ENCODE data around the gene PRDM16. TPM values are rescaled to one million over a fixed set of nuclear protein-coding genes. Genes with fewer than 3 reads are reported as not detected.

PRDM16 gene
- polyA plus RNA-seq, 1 donor from 2014 or later = 0.21 TPM

- Histone ChIP-seq H3K9me3 (ENCODE audit: low read length) (no peaks in the 10 kb centered on the region), H3F3A (ENCODE audit: insufficient read depth, low read length, poor library complexity, severe bottlenecking) (no peaks in the 10 kb centered on the region), H3K4me3 (ENCODE audit: low read length) (no peak overlapping the region), H2AFZ (ENCODE audit: low read depth, low read length) (no peak overlapping the region), H3K36me3 (ENCODE audit: insufficient read depth, low read length) (no peaks in the 10 kb centered on the region), H3K9me2 (ENCODE audit: insufficient read depth, low read length) (no peaks in the 10 kb centered on the region), H4K20me1 (ENCODE audit: insufficient read depth) (no peaks in the 10 kb centered on the region), H3K27me3 (ENCODE audit: insufficient read depth, low read depth, low read length) (no peaks in the 10 kb centered on the region), H3K9ac (ENCODE audit: low read length) (no peak overlapping the region), H3K27ac (ENCODE audit: low read length) (no peak overlapping the region), H3K4me2 (ENCODE audit: low read length) (no peak overlapping the region), H3K79me2 (replicated peaks; ENCODE audit: insufficient read depth, low read length) (peaks cover 76% of the 10 kb centered on the region)
- TF ChIP-seq CTCF (IDR thresholded peaks at IDR 0.05; ENCODE audit: poor library complexity, severe bottlenecking) (no peak), EP300 (conservative IDR thresholded peaks at IDR 0.05; ENCODE audit: poor library complexity, severe bottlenecking) (no peak), RAD21 (conservative IDR thresholded peaks at IDR 0.05) (no peak), POLR2AphosphoS5 (IDR thresholded peaks at IDR 0.05) (no peak), MXI1 (conservative IDR thresholded peaks at IDR 0.05; ENCODE audit: poor library complexity, severe bottlenecking) (no peak), EZH2 (IDR thresholded peaks at IDR 0.05; ENCODE audit: borderline replicate concordance, insufficient read depth, low read length, poor library complexity, severe bottlenecking) (no peak), SMC3 (conservative IDR thresholded peaks at IDR 0.05; ENCODE audit: poor library complexity) (no peak), TAF1 (IDR thresholded peaks at IDR 0.05; ENCODE audit: low read depth) (no peak)
- TF ChIP-seq, protein P1, sequence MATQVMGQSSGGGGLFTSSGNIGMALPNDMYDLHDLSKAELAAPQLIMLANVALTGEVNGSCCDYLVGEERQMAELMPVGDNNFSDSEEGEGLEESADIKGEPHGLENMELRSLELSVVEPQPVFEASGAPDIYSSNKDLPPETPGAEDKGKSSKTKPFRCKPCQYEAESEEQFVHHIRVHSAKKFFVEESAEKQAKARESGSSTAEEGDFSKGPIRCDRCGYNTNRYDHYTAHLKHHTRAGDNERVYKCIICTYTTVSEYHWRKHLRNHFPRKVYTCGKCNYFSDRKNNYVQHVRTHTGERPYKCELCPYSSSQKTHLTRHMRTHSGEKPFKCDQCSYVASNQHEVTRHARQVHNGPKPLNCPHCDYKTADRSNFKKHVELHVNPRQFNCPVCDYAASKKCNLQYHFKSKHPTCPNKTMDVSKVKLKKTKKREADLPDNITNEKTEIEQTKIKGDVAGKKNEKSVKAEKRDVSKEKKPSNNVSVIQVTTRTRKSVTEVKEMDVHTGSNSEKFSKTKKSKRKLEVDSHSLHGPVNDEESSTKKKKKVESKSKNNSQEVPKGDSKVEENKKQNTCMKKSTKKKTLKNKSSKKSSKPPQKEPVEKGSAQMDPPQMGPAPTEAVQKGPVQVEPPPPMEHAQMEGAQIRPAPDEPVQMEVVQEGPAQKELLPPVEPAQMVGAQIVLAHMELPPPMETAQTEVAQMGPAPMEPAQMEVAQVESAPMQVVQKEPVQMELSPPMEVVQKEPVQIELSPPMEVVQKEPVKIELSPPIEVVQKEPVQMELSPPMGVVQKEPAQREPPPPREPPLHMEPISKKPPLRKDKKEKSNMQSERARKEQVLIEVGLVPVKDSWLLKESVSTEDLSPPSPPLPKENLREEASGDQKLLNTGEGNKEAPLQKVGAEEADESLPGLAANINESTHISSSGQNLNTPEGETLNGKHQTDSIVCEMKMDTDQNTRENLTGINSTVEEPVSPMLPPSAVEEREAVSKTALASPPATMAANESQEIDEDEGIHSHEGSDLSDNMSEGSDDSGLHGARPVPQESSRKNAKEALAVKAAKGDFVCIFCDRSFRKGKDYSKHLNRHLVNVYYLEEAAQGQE (IDR thresholded peaks at IDR 0.05; ENCODE audit: borderline replicate concordance) = no peak
These were observed 28.2 kb downstream of the PRDM16 start for GRCh38 chr1:3097231-3097630.

DNA sequence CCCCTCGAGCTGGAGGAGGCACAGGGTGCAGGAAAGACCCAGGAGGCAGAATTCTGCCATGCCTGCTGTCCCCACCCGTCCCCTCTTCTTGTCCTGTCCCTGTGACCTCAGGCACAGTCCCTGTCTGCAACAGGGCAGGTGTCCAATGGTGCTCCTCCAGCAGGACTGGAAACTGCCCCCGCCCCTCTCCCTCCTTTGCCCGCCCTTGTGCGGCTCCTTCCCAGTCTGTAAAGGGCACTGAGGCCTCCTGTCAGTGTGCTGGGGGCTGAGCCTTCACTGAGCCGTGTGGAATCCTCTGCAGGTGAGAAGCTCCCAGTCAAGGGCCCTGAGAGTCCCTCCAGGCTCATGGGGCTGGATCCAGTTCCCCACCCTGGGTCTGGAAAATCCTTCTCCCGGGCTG is 28.9 kb downstream of the PRDM16 start:
- no peaks in the 10 kb centered on the region for H3K9me2 ChIP-seq (ENCODE audit: insufficient read depth, low read length)
- TF ChIP-seq EP300 (conservative IDR thresholded peaks at IDR 0.05; ENCODE audit: poor library complexity, severe bottlenecking) = no peak
- TF ChIP-seq, protein P1 (IDR thresholded peaks at IDR 0.05; ENCODE audit: borderline replicate concordance) = no peak
- no peak for TF ChIP-seq MXI1 (conservative IDR thresholded peaks at IDR 0.05; ENCODE audit: poor library complexity, severe bottlenecking)
- no peak for TF ChIP-seq CTCF (IDR thresholded peaks at IDR 0.05; ENCODE audit: poor library complexity, severe bottlenecking)
- no peak for TF ChIP-seq SMC3 (conservative IDR thresholded peaks at IDR 0.05; ENCODE audit: poor library complexity)
- no peaks in the 10 kb centered on the region for H3F3A ChIP-seq (ENCODE audit: insufficient read depth, low read length, poor library complexity, severe bottlenecking)
- H4K20me1 ChIP-seq (ENCODE audit: insufficient read depth) = no peaks in the 10 kb centered on the region
- no peak overlapping the region for H3K27ac ChIP-seq (ENCODE audit: low read length)
- peaks cover 75% of the 10 kb centered on the region for H3K79me2 ChIP-seq (replicated peaks; ENCODE audit: insufficient read depth, low read length)
- H3K27me3 ChIP-seq (ENCODE audit: insufficient read depth, low read depth, low read length) = no peaks in the 10 kb centered on the region
- H3K4me2 ChIP-seq (ENCODE audit: low read length) = no peak overlapping the region
- no peak overlapping the region for H3K4me3 ChIP-seq (ENCODE audit: low read length)
- H2AFZ ChIP-seq (ENCODE audit: low read depth, low read length) = no peak overlapping the region
- H3K9me3 ChIP-seq (ENCODE audit: low read length) = no peaks in the 10 kb centered on the region
- H3K9ac ChIP-seq (ENCODE audit: low read length) = no peak overlapping the region
- H3K36me3 ChIP-seq (ENCODE audit: insufficient read depth, low read length) = no peaks in the 10 kb centered on the region

All from neural cell (in vitro differentiated cells).